Kidney (tissue), 14 donors: ENCODE data around the gene MAEA. TPM values are rescaled to one million over a fixed set of nuclear protein-coding genes. Genes with fewer than 3 reads are reported as not detected.
A peak's percentile ranks its signal among the peaks of the same experiment; 100 is the strongest.

Experiments used
- DNase-seq, 5 donors: peaks; one replicate each; pipeline ENCODE4 v3.0.0-alpha.2; 2013 to 2020
- FAIRE-seq: peaks from 2 replicates; lab custom pipeline; 2012; peaks lifted over from hg19 to GRCh38; lab: Jason Lieb, UNC
- H3K27ac ChIP-seq, 2 donors: one replicate each; pipeline ENCODE4 v1.7.0; 2013; ENCODE audit warnings: low read depth in 2 of 2, low read length in 2 of 2, inconsistent platforms in 1 of 2
- H3K27me3 ChIP-seq: one replicate; pipeline ENCODE4 v1.7.1; 2013; ENCODE audit warnings: low read length, inconsistent platforms; ENCODE audit not compliant: control insufficient read depth, insufficient read depth
- H3K36me3 ChIP-seq, 3 donors: one replicate each; pipeline versions ENCODE4 v1.7.0 to v1.7.1; 2013; ENCODE audit warnings: low read length in 3 of 3, control low read depth in 1 of 3, inconsistent platforms in 1 of 3; ENCODE audit not compliant: insufficient read depth in 3 of 3, control insufficient read depth in 2 of 3
- H3K4me1 ChIP-seq, 3 donors: one replicate each; pipeline versions ENCODE4 v1.7.0 to v1.7.1; 2013; ENCODE audit warnings: low read length in 3 of 3, inconsistent platforms in 1 of 3, low read depth in 1 of 3; ENCODE audit not compliant: control insufficient read depth in 2 of 3, insufficient read depth in 2 of 3
- H3K4me3 ChIP-seq, 3 donors: one replicate each; pipeline versions ENCODE4 v1.7.0 to v1.8.1; 2013; ENCODE audit warnings: low read length in 3 of 3, control low read depth in 1 of 3, inconsistent platforms in 1 of 3
- H3K9ac ChIP-seq, 3 donors: one replicate each; pipeline versions ENCODE4 v1.7.0 to v1.7.1; 2013; ENCODE audit warnings: low read length in 3 of 3, control low read depth in 1 of 3, inconsistent platforms in 1 of 3
- H3K9me3 ChIP-seq, 3 donors: one replicate each; pipeline versions ENCODE4 v1.7.0 to v1.7.1; 2013; ENCODE audit warnings: low read length in 3 of 3, control low read depth in 1 of 3, inconsistent platforms in 1 of 3; ENCODE audit not compliant: control insufficient read depth in 2 of 3, insufficient read depth in 1 of 3
- intact Hi-C: fragments of 100-400 bp; cut with DNase I; formaldehyde crosslinking; loops from one replicate; pipeline ENCODE4 v1.11.1; 2022
- polyA plus RNA-seq: library from polyadenylated mRNA; stranded (reverse); fragments of 350-450 nt; fragmentation: Illumina TruSeq; extraction: RNeasy Lipid Tissue Mini Kit (QIAGEN cat#74804); gene quantifications from one replicate; pipeline ENCODE4 v1.2.3, GENCODE V29; 2014; ENCODE audit warnings: low read depth, low replicate concordance; ENCODE audit not compliant: insufficient read depth
- total RNA-seq: library from RNA; stranded (reverse); fragmentation: NEBNext Ultra II Directional; extraction: Animal tissue kit (Norgen Biotek cat#: 25700); gene quantifications from one replicate; pipeline ENCODE4 v1.2.1, GENCODE V29; 2021
- TF ChIP-seq, protein P1 (sequence below): IDR thresholded peaks from 3 replicates; pipeline ENCODE4 v1.5.1; 2012; ENCODE audit warnings: mild to moderate bottlenecking, moderate library complexity, borderline replicate concordance; ENCODE audit not compliant: insufficient read depth; ENCODE audit errors: extremely low read depth
- donor health status: control.
- donor health status: control.
- donor health status: control.
- donor health status: control.
- donor health status: control.
- donor health status: DM: yes; HTN: yes; CAD: no.
- donor health status: Normal renal cell carcinoma (clear cell type).

The MAEA gene
- total and polyA plus RNA-seq, 2 donors from 2014 or later, result 65.0 to 75.2 TPM

DNA sequence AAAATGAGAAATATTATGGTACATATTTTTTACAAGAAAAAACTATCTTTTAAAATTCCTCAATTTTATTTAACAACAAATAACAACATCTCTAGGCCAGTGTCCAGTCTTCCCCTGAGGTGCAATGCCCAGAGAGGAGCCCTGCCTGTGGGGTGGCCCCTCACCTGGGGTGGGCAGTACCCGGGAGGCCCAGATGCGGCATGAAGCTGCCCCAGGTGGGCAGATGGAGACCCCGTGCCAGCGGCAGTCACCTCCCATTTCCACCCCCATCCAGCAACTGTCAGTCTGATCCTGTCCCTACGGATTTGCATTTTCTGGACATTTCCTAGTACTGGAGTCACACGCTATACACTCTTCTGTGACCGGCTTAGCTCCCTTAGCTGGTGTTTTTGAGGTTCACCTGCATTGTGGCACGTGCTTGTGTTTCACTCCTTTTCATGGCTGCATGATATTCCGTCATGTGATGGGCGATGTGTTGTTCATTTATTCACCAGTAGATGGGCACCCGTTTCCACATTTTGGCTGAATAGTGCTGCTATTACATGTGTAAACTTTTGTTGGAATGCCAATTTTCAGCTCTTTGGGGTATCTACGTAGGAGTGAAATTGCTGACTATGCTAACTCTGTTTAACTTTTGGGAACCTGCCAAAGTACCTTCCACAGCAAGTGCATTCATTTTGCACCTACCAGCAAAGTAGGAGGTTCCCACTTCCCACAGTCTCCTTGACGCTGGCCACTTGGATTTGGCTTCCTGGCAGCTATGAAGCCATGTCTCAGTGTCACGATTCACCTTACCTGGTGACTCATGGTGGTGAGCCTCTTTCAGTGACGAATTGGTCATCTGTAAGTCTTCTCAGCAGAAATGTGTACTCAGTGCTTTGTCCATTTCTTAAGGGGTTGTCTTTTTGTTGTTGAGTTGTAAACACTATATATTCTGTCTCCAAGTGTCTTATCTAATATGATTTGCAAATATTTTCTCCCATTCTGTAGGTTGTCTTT is 11.7 kb upstream of the MAEA start:
- TF ChIP-seq, protein P1, sequence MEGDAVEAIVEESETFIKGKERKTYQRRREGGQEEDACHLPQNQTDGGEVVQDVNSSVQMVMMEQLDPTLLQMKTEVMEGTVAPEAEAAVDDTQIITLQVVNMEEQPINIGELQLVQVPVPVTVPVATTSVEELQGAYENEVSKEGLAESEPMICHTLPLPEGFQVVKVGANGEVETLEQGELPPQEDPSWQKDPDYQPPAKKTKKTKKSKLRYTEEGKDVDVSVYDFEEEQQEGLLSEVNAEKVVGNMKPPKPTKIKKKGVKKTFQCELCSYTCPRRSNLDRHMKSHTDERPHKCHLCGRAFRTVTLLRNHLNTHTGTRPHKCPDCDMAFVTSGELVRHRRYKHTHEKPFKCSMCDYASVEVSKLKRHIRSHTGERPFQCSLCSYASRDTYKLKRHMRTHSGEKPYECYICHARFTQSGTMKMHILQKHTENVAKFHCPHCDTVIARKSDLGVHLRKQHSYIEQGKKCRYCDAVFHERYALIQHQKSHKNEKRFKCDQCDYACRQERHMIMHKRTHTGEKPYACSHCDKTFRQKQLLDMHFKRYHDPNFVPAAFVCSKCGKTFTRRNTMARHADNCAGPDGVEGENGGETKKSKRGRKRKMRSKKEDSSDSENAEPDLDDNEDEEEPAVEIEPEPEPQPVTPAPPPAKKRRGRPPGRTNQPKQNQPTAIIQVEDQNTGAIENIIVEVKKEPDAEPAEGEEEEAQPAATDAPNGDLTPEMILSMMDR, result no peak
- DNase-seq, result peak in 1 of 5 donors; percentile 59
- no peak overlapping the region for H3K27ac ChIP-seq
- no peaks in the 10 kb centered on the region for H3K27me3 ChIP-seq
- H3K36me3 ChIP-seq, result no peaks in the 10 kb centered on the region
- no peak overlapping the region for H3K4me3 ChIP-seq
- intact Hi-C loops, result no loop called here
- no peaks in the 10 kb centered on the region for H3K4me1 ChIP-seq
- H3K9me3 ChIP-seq, result no peaks in the 10 kb centered on the region
- no peak for FAIRE-seq
- H3K9ac ChIP-seq, result no peak overlapping the region

DNA sequence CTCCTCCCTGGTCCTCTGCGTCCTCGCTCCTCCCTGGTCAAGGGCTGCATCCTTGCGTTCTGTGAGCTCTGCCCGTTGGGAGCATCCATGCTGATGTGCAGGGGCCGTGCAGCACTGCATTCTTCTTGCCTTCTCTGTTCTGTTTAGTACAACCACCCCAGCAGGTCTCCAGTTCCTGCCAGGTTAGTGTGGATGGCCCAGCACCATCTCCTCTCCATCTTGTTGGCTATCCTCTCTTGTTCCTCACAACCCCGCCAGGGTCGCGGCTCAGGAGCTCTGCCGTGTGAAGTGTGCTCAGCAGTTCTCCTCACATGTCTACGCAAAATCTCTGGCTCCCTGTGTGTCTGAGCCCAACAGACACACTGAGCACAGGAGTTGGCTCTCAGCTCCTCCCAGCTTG is 10.4 kb upstream of the MAEA start:
- TF ChIP-seq, protein P1, result no peak
- Histone ChIP-seq H3K4me1 (no peaks in the 10 kb centered on the region), H3K36me3 (no peaks in the 10 kb centered on the region), H3K27me3 (no peaks in the 10 kb centered on the region), H3K4me3 (no peak overlapping the region), H3K9ac (no peak overlapping the region), H3K27ac (no peak overlapping the region), H3K9me3 (no peaks in the 10 kb centered on the region)
- intact Hi-C loops, result no loop called here
- FAIRE-seq (no peak), DNase-seq (peak in 1 of 5 donors; percentile 50)

DNA sequence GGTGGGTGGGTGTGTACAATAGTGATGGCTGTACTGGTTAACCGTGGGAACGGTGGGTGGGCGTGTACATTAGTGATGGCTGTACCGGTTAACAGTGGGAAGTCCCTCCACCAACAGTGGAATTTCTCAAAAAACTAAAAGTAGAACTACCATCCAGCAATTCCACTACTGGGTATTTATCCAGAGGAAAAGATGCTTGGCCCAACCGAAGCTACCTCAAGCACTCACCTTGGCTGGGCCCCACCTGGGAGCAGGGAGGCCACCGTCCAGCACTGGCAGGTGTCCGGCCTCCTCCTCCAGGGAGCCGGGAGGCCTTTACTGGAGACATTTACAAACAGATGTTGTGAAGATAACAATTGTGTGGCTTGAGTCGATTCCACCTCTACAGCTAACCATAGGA is 6.0 kb upstream of the MAEA start:
- Histone ChIP-seq H3K36me3 (no peaks in the 10 kb centered on the region), H3K4me1 (peaks cover 0 to 2% (median under 1%) of the 10 kb centered on the region in 3 donors), H3K27ac (no peak overlapping the region), H3K9ac (no peak overlapping the region), H3K4me3 (no peak overlapping the region), H3K27me3 (no peaks in the 10 kb centered on the region), H3K9me3 (no peaks in the 10 kb centered on the region)
- TF ChIP-seq, protein P1, result no peak
- FAIRE-seq (no peak), DNase-seq (peak in 1 of 5 donors; percentile 44)
- intact Hi-C loops, result no loop called here
